Measurements from ENCODE around the gene GPBAR1.

DNA sequence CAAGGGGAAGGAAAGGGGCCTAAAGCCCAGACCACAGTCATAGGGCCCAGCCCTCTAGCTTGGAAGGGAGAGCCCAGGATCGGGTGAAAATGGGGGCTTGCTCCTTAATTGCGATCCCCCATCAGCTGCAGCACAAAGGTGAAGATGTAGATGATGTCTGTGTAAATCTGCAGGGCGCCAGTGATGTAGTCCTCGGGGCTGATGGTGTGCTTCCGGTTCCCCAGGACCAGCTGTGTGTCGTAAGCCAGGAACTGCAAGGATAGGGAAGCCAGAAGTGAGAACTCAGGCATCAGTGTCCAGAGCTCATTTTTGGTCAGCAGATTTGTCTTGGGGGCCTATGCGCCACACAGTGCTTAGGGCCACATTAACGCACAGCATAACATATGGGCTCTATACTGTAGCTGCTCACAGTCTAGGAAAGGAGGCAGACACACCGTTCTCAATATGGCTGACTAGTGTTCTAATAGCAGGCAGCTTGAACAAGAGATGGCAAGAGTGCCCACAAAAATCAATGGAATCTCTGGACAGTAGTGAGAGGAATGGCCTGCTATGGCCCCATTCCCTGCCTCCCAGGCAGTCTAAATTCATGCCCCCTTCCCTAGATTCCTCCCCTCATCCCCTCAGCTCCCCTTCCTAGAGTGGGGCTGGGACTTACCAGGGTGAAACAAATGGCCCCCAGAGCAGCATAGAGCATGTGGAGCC, 14.7 kb downstream of the GPBAR1 start:
- TF ChIP-seq, protein P1, sequence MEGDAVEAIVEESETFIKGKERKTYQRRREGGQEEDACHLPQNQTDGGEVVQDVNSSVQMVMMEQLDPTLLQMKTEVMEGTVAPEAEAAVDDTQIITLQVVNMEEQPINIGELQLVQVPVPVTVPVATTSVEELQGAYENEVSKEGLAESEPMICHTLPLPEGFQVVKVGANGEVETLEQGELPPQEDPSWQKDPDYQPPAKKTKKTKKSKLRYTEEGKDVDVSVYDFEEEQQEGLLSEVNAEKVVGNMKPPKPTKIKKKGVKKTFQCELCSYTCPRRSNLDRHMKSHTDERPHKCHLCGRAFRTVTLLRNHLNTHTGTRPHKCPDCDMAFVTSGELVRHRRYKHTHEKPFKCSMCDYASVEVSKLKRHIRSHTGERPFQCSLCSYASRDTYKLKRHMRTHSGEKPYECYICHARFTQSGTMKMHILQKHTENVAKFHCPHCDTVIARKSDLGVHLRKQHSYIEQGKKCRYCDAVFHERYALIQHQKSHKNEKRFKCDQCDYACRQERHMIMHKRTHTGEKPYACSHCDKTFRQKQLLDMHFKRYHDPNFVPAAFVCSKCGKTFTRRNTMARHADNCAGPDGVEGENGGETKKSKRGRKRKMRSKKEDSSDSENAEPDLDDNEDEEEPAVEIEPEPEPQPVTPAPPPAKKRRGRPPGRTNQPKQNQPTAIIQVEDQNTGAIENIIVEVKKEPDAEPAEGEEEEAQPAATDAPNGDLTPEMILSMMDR (IDR thresholded peaks at IDR 0.05) = no peak
- no peak for TF ChIP-seq POLR2A (IDR thresholded peaks at IDR 0.05)

Measured in esophagus squamous epithelium (tissue), 4 donors.